Gastroesophageal sphincter (tissue), 4 donors: Measurements from ENCODE around the gene PSMB3. TPM values are rescaled to one million over a fixed set of nuclear protein-coding genes. Genes with fewer than 3 reads are reported as not detected.
"Not testable (repeated sequence)": the region's sequence is repeated elsewhere in the genome, so short reads cannot be mapped to it uniquely, and the experiment has no call there.

ENCODE experiments used
- ATAC-seq: fragments of 150-250 bp; one replicate; pipeline ENCODE4 v1.9.1; 2016; ENCODE audit warnings: mild to moderate bottlenecking, moderate library complexity
- H3K27ac ChIP-seq, 4 donors: fragments of 200-600 bp; sonication (generic) in 3 of 4; 1 replicate in 3 of 4; 2 replicates in 1 of 4; pipeline ENCODE4 v1.5.1; 2016 to 2019
- H3K27me3 ChIP-seq: fragments of 200-600 bp; sonication (generic); one replicate; pipeline ENCODE4 v1.5.1; 2019
- H3K36me3 ChIP-seq, 2 donors: fragments of 200-600 bp; sonication (generic); one replicate each; pipeline ENCODE4 v1.5.1; 2019; ENCODE audit warnings: control low read depth in 1 of 2
- H3K4me1 ChIP-seq, 3 donors: fragments of 200-600 bp; sonication (generic); 1 replicate in 2 of 3; 2 replicates in 1 of 3; pipeline ENCODE4 v1.5.1; 2016 to 2019; ENCODE audit warnings: control low read depth in 2 of 3
- H3K4me3 ChIP-seq, 2 donors: fragments of 200-600 bp; sonication (generic); one replicate each; pipeline ENCODE4 v1.5.1; 2019; ENCODE audit warnings: mild to moderate bottlenecking in 1 of 2, moderate library complexity in 1 of 2
- H3K9me3 ChIP-seq, 3 donors: fragments of 200-600 bp; sonication (generic); one replicate each; pipeline ENCODE4 v1.5.1; 2017 to 2019; ENCODE audit warnings: control low read depth in 2 of 3
- EP300 ChIP-seq: sonication (generic); formaldehyde crosslinking; IDR thresholded peaks from one replicate; pipeline ENCODE4 v1.6.1; 2017; ENCODE audit warnings: antibody characterized with exemption, mild to moderate bottlenecking
- POLR2A ChIP-seq, 2 donors: fragments of 450-650 bp; IDR thresholded peaks; one replicate each; pipeline ENCODE4 v1.6.1; 2017; ENCODE audit warnings: antibody characterized with exemption in 2 of 2, mild to moderate bottlenecking in 2 of 2, moderate library complexity in 1 of 2
- POLR2AphosphoS5 ChIP-seq: sonication (generic); formaldehyde crosslinking; IDR thresholded peaks from one replicate; pipeline ENCODE4 v1.6.1; 2017; ENCODE audit warnings: antibody characterized with exemption
- WGBS, 2 donors: methylation state at CpG; one replicate each; pipeline ENCODE4 v1.1.5; 2018; ENCODE audit warnings: low coverage in 1 of 2; 5-methylcytosine and 5-hydroxymethylcytosine counted together
- total RNA-seq, 4 donors: library from RNA; depleted of rRNA; stranded (reverse); fragments of >200 nt; gene quantifications; one replicate each; pipeline ENCODE4 v1.1.0, GENCODE V29; 2016
- TF ChIP-seq, protein P1 (sequence below), 4 experiments: fragments of 200-600 bp in 2 of 4; fragments of 450-650 bp in 2 of 4; sonication (generic) in 1 of 4; IDR thresholded peaks; one replicate each; pipeline ENCODE4 v1.5.1; 2017 to 2019; ENCODE audit warnings: antibody characterized with exemption in 4 of 4, mild to moderate bottlenecking in 2 of 4, moderate library complexity in 2 of 4

Gene PSMB3
- total RNA-seq, 4 donors from 2014 or later = 107 to 123 (median 117) TPM

DNA sequence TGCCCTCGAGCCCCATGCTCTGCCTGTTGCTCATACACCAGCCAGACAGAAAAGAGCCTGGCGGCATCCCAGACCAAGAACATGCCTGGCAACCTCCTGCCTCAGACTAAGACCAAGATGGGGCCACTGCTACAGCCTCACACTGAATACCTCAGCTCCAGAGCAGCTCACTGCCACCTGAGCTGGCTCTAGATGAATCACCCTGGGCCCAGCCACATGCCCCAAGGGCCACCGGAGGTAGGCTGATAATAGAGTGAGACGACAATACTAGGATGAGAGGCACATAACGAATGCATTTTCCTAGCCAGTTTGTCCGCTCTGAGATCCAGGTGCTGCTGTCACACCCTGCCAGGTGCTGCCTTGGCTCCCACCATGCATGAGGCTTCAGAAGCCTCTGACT lies 33.8 kb downstream of the PSMB3 start:
- no peak overlapping the region for H3K4me3 ChIP-seq
- H3K9me3 ChIP-seq = no peaks in the 10 kb centered on the region
- ATAC-seq = no peak
- H3K36me3 ChIP-seq = peaks cover 4 to 55% of the 10 kb centered on the region in 2 donors
- no peaks in the 10 kb centered on the region for H3K27me3 ChIP-seq
- no peak for TF ChIP-seq EP300
- TF ChIP-seq POLR2AphosphoS5 = no peak
- TF ChIP-seq POLR2A (IDR thresholded peaks at IDR 0.05) = no peak
- TF ChIP-seq, protein P1, sequence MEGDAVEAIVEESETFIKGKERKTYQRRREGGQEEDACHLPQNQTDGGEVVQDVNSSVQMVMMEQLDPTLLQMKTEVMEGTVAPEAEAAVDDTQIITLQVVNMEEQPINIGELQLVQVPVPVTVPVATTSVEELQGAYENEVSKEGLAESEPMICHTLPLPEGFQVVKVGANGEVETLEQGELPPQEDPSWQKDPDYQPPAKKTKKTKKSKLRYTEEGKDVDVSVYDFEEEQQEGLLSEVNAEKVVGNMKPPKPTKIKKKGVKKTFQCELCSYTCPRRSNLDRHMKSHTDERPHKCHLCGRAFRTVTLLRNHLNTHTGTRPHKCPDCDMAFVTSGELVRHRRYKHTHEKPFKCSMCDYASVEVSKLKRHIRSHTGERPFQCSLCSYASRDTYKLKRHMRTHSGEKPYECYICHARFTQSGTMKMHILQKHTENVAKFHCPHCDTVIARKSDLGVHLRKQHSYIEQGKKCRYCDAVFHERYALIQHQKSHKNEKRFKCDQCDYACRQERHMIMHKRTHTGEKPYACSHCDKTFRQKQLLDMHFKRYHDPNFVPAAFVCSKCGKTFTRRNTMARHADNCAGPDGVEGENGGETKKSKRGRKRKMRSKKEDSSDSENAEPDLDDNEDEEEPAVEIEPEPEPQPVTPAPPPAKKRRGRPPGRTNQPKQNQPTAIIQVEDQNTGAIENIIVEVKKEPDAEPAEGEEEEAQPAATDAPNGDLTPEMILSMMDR (IDR thresholded peaks at IDR 0.05) = no peak
- peaks cover 0 to 25% (median 0%) of the 10 kb centered on the region in 3 donors for H3K4me1 ChIP-seq
- WGBS, 2 donors = 78 to 100% methylated on average over 2 to 3 of the region's 6 CpGs
- H3K27ac ChIP-seq = no peak overlapping the region

DNA sequence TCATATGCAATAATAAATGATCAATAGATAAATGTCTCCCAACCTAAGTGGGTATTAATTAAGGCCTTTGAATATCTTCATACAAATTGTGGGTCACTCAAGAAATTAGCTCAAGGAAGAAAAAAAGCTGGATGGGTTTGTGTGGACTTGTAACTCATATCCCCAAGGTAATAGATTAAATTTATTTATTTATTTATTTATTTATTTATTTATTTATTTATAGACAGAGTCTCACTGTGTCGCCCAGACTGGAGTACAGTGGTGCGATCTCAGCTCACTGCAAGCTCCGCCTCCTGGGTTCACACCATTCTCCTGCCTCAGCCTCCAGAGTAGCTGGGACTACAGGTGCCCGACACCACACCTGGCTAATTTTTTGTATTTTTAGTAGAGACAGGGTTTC lies 35.5 kb downstream of the PSMB3 start:
- ATAC-seq, H3K4me3 ChIP-seq, H3K27ac ChIP-seq, H3K9me3 ChIP-seq, H3K27me3 ChIP-seq: not testable (repeated sequence)
- peaks cover 0 to 25% (median 0%) of the 10 kb centered on the region in 3 donors for H3K4me1 ChIP-seq
- 90 to 91% methylated on average over 4 of the region's 4 CpGs for WGBS, 2 donors
- H3K36me3 ChIP-seq = peaks cover 4 to 44% of the 10 kb centered on the region in 2 donors

DNA sequence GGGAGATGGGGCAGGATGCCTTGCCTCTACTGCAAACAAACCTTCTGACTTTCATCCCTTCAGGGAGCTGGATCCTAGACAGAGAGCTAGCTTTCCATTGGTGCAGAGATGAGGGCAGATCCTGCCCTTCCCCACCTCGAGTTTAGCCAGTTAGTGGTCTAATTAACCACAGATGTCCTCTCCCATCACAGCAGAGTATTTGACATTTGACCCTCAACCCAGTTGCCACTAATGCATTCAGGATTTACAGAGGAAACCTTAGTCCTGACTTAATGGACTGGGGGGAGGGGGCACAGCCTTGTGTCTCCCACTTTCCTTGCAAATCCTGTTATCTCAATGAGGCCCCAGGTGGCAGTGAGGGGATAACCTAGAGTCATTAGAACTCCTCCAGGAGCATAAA lies 36.6 kb downstream of the PSMB3 start:
- Histone ChIP-seq H3K4me1 (peaks cover 0 to 32% (median 0%) of the 10 kb centered on the region in 3 donors), H3K4me3 (no peak overlapping the region), H3K27me3 (no peaks in the 10 kb centered on the region), H3K36me3 (peaks cover 2 to 32% of the 10 kb centered on the region in 2 donors), H3K9me3 (no peaks in the 10 kb centered on the region), H3K27ac (no peak overlapping the region)
- no peak for TF ChIP-seq POLR2AphosphoS5
- no peak for TF ChIP-seq EP300
- no CpG with 5 or more reads among the region's 1 CpG for WGBS, 2 donors
- no peak for ATAC-seq

DNA sequence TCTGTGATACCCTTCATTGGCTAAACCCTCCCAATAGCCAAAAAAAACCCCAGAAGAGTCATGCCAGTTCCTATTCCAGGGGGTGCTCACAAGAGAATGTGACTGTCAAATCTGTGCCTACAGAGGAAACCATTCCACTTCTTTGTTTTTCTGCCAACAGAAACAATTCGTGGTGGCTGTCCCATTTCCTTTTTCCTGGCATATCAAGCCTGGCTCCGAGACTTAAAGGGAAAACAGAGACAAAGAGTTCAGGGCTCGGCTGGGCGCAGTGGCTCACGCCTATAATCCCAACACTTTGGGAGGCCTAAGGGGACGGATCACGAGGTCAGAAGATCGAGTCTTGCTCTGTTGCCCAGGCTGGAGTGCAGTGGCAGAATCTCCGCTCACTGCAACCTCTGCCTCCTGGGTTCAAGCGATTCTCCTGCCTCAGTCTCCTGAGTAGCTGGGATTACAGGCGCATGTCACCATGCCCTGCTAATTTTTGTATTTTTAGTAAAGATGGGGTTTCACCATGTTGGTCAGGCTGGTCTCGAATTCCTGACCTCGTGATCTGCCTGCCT lies 37.7 kb downstream of the PSMB3 start:
- H3K27me3 ChIP-seq, H3K27ac ChIP-seq, H3K4me3 ChIP-seq, H3K9me3 ChIP-seq, ATAC-seq: not testable (repeated sequence)
- peaks cover 0 to 40% (median 0%) of the 10 kb centered on the region in 3 donors for H3K4me1 ChIP-seq
- H3K36me3 ChIP-seq = peaks cover 0 to 22% of the 10 kb centered on the region in 2 donors
- WGBS, 2 donors = 66 to 74% methylated on average over 8 to 12 of the region's 13 CpGs

DNA sequence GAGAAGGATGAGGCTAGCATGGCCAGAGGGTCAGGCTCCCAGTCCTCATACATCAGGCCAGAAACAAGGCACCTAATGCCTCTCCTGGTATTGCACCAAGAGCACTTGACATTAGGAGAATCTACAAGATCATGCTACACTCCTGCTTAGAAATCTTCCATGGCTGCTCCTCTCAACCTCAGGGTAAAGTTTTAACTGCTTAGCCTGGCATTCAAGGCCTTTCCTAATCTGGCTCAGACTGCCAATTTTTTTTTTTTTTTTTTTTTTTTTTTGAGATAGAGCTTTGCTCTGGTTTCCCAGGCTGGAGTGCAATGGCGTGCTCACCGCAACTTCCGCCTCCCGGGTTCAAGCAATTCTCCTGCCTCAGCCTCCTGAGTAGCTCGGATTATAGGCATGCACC lies 38.6 kb downstream of the PSMB3 start:
- WGBS, 2 donors = 50 to 80% methylated on average over 1 to 2 of the region's 5 CpGs
- TF ChIP-seq, protein P1 (IDR thresholded peaks at IDR 0.05) = no peak
- TF ChIP-seq POLR2AphosphoS5 (no peak), POLR2A (IDR thresholded peaks at IDR 0.05) (no peak), EP300 (no peak)

DNA sequence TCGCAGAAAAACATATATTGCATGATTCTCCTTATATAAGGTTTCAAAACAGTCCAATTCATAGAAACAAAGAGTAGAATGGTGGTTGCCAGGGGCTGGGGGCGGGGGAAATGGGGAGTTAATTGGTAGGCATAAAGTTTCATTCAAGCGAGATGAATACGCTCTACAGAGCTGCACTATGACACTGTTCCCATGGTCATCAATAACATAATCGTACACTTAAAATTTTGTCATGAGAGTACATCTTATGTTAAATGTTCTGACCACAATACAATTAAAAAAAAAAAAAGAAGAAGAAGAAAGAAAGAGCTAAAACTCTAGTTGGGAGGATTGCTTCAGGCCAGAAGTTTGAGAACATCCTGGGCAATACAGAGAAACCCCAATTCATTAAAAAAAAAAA lies 41.7 kb downstream of the PSMB3 start:
- Histone ChIP-seq H3K27me3 (no peaks in the 10 kb centered on the region), H3K4me3 (no peak overlapping the region), H3K4me1 (peaks cover 3 to 71% (median 25%) of the 10 kb centered on the region in 3 donors), H3K9me3 (no peaks in the 10 kb centered on the region), H3K36me3 (peaks cover 0 to 5% of the 10 kb centered on the region in 2 donors), H3K27ac (no peak overlapping the region)
- no peak for TF ChIP-seq POLR2AphosphoS5
- TF ChIP-seq POLR2A (IDR thresholded peaks at IDR 0.05) = no peak
- TF ChIP-seq EP300 = no peak
- TF ChIP-seq, protein P1 (IDR thresholded peaks at IDR 0.05) = no peak
- 79 to 97% methylated on average over 4 to 5 of the region's 5 CpGs for WGBS, 2 donors
- ATAC-seq = no peak

More for the DNA sequence above, 38.6 kb downstream of the PSMB3 start:
- ATAC-seq = no peak
- H3K4me3 ChIP-seq = no peak overlapping the region
- H3K36me3 ChIP-seq = peaks cover 0 to 12% of the 10 kb centered on the region in 2 donors
- H3K27ac ChIP-seq = no peak overlapping the region
- no peaks in the 10 kb centered on the region for H3K9me3 ChIP-seq
- no peaks in the 10 kb centered on the region for H3K27me3 ChIP-seq
- H3K4me1 ChIP-seq = peaks cover 0 to 49% (median 4%) of the 10 kb centered on the region in 3 donors
